Stimulated activated CD4-positive, alpha-beta T cell treated with anti-CD3 and anti-CD28 coated beads, Interleukin-1b, Interleukin-23, amount 100 ng/mL, for 48 hours (primary cell): ENCODE data around the gene OR52A5.
"Not testable (repeated sequence)": the region's sequence is repeated elsewhere in the genome, so short reads cannot be mapped to it uniquely, and the experiment has no call there.

Source experiments
- DNase-seq: peaks from one replicate; pipeline ENCODE4 v3.0.0-alpha.2; 2020

The OR52A5 gene

GRCh38 chr11:5137996-5138395 is at the start of gene OR52A5:
Gene OR52A5, minus strand, starts transcription at chr11:5138356. Its CDS starts 5,714 bp downstream, at chr11:5132642.
- DNase-seq: no peak

GRCh38 chr11:5178046-5178837 is 40.1 kb upstream of the OR52A5 start:
- no peak for DNase-seq

DNA sequence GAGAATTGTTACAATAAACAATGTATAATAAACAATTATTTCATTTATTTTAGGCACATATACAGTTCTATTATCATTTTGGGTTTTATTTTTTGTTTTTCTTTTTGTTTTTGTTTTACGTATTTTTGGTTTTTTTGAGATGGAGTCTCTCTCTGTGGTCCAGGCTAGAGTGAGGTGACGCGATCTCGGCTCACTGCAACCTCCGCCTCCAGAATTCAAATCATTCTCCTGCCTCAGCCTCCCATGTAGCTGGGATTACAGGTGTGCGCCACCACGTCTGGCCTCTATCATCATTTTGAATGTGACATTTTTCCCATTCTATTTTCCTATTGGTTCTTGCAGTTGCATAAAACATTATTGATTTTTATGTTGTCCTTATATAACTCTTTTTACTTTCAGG is 36.8 kb upstream of the OR52A5 start:
- DNase-seq: no peak

DNA sequence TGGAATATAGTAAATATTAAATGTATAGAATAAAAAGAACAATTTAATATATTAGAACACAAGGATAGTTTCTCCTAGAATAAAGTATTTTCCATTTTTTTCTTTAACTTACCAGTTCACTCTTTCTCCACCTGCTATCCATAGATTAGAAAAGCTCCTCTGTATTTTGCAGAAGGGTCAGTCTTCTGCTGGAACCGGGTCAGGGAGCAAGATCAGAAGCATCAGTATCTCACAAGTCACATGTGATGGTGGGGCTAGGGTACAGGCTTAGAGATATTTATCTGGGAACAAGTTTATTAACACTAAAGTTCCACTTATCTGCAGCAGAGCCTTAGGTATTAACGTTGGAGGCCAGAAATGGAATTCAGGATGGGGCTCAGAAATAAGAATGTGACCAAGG is 33.7 kb upstream of the OR52A5 start:
- no peak for DNase-seq

- not testable (repeated sequence) for DNase-seq
Measured at GRCh38 chr11:5165898-5166297, 27.7 kb upstream of the OR52A5 start.

- not testable (repeated sequence) for DNase-seq
Measured at GRCh38 chr11:5164807-5165206, 26.7 kb upstream of the OR52A5 start.

- not testable (repeated sequence) for DNase-seq
Measured at GRCh38 chr11:5161045-5161444, 22.9 kb upstream of the OR52A5 start.

DNA sequence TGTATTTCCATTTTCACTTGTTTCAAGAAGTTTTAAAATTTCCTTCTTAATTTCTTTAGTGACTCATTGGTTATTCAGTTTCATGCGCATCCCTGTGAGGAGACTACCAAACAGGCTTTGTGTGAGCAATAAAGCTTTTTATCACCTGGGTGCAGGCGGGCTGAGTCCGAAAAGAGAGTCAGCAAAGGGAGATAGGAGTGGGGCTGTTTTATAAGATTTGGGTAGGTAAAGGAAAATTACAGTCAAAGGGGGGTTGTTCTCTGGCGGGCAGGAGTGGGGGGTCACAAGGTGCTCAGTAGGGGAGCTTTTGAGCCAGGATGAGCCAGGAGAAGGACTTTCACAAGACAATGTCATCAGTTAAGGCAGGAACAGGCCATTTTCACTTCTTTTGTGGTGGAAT is 22.1 kb upstream of the OR52A5 start:
- DNase-seq: not testable (repeated sequence)

- DNase-seq: no peak
Measured at GRCh38 chr11:5159806-5160205, 21.6 kb upstream of the OR52A5 start.

GRCh38 chr11:5154657-5155056 is 16.5 kb upstream of the OR52A5 start, which contains the start of gene OR52A1:
Gene OR52A1, minus strand, starts transcription at chr11:5154757. Its CDS starts 2,388 bp downstream, at chr11:5152369.
- DNase-seq: no peak

- DNase-seq: no peak
Measured at GRCh38 chr11:5153574-5154431, 15.6 kb upstream of the OR52A5 start.

GRCh38 chr11:5151713-5152153 is 13.6 kb upstream of the OR52A5 start:
- no peak for DNase-seq

DNA sequence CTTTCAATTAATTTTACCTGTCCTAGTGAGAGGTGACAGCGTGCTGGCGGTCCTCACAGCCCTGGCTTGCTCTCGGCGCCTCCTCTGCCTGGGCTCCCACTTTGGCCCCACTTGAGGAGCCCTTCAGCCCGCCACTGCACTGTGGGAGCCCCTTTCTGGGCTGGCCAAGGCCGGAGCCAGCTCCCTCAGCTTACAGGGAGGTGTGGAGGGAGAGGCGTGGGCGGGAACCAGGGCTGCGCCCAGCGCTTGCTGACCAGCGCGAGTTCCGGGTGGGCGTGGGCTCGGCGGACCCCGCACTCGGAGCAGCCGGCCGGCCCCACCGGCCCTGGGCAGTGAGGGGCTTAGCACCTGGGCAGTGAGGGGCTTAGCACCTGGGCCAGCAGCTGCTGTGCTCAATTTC is 6.0 kb upstream of the OR52A5 start:
- DNase-seq: not testable (repeated sequence)

- DNase-seq: no peak
Measured at GRCh38 chr11:5137014-5137413, 1.1 kb downstream of the OR52A5 start.

- DNase-seq: no peak
Measured at GRCh38 chr11:5136261-5136660, 1.9 kb downstream of the OR52A5 start.

DNA sequence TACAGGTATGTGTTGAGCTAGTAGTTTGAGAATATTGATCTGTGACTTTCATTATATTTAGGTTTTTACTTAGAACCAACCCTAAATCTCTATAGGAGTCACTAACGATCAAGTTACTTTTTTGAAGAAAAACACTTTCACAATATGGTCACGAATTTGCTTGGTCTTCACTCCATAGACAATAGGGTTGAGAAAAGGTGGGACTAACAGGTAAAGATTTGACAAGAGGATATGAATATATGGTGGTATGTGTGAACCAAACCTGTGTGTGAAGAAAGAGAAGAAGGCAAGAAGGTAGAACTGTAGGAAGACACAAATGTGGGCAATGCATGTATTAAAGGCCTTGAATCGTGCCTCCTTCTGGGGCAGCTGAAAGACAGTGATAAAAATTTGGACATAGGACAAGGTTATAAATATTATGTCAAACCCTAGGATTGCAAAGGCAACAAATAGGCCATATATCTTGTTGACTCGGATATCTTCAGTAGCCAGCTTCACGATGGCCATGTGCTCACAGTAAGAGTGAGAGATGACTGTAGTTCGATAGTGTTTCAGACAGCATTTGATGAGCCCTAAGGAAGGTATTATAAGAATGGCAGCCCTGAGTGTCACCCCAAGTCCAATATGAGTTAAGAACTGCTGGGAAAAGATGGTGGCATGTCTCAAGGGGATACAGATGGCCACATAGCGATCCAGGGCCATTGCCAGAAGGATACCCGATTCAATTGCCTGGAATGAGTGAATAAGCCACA is 6.4 kb downstream of the OR52A5 start:
- no peak for DNase-seq

DNA sequence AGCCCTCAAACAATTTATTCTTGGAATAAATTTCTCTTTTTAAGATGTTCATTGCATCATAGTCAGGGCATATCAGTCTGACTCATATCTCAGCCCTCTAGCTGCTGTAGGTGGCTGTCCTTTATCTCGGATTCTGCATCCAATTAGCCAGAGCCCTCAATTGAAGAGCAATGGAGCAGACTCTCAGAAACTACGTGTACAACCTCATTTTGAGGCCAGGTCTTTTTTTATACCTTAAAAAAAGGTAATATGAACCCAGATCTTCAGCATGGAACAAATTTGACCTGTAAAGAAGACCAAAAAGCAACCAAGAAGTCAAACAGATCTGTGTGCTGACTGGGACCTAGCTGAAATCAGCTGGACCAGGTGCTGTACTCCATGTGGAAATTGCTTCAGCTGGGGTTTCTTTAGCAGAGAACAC is 8.7 kb downstream of the OR52A5 start:
- no peak for DNase-seq

DNA sequence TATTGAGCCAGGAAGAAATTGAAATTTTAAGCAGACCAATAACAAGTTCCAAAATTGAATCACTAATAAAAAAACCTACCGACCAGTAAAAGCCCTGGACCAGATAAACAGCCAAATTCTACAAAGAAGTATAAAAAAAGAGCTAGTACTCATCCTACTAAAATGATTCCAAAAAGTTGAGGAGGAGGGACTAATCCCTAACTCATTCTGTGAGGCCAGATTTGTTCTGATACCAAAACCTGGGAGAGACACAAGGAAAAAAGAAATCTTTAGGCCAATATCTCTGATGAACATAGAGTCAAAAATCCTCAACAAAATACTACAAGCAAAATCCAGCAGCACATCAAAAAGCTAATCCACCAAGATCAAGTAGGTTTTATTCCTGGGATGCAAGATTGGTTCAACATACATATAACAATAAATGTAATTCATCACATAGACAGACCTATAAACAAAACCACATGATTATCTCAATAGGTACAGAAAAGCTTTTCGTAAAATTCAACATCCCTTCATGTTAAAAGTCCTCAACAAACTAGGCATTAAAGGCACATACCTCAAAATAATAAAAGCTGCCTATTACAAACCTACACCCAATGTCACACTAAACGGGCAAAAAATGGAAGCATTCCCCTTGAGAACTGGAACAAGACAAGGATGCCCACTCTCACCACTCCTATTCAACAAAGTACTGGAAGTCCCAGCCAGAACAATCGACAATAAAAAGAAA is 13.1 kb downstream of the OR52A5 start:
- no peak for DNase-seq

- DNase-seq: peak; percentile 29
Measured at GRCh38 chr11:5123802-5124521, 14.2 kb downstream of the OR52A5 start.

- no peak for DNase-seq
Measured at GRCh38 chr11:5118893-5119292, 19.3 kb downstream of the OR52A5 start.

GRCh38 chr11:5117588-5117987 is 20.6 kb downstream of the OR52A5 start:
- no peak for DNase-seq

DNA sequence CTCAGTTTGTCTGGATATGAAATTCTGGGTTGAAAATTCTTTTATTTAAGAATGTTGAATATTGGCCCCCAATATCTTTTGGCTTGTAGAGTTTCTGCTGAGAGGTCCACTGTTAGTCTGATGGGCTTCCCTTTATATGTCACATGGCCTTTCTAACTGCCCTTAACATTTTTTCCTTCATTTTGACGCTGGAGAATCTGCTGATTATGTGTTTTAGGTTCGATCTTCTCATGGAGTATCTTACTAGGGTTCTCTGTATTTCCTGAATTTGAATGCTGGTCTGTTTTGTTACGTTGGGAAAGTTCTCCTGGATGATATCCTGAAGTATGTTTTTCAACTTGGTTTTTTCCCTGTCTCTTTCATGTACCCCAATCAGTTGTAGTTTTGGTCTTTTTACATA is 22.8 kb downstream of the OR52A5 start:
- no peak for DNase-seq
